Right lobe of liver (tissue), 6 donors: ENCODE measurements around the gene ZNF892. TPM values are rescaled to one million over a fixed set of nuclear protein-coding genes. Genes with fewer than 3 reads are reported as not detected.

Source experiments
- ATAC-seq, 4 donors: fragments of 200-7000 bp; cut with Tn5 transposase; one replicate each; pipeline ENCODE4 v1.9.1; 2020; ENCODE audit warnings: mild to moderate bottlenecking in 4 of 4, moderate library complexity in 4 of 4
- DNase-seq, 3 donors: peaks; one replicate each; pipeline ENCODE4 v3.0.0-alpha.2; 2020
- H3K27ac ChIP-seq, 3 donors: fragments of 200-600 bp; one replicate each; pipeline ENCODE4 v1.8.0; 2022
- H3K27me3 ChIP-seq, 2 donors: fragments of 200-600 bp; one replicate each; pipeline ENCODE4 v1.8.0; 2022
- H3K36me3 ChIP-seq, 4 donors: fragments of 200-600 bp; sonication (generic) in 1 of 4; one replicate each; pipeline versions ENCODE4 v1.5.1 to v1.8.0; 2017 to 2022; ENCODE audit warnings: control low read depth in 1 of 4
- H3K4me1 ChIP-seq, 4 donors: fragments of 200-600 bp; sonication (generic) in 1 of 4; one replicate each; pipeline versions ENCODE4 v1.5.1 to v1.8.0; 2017 to 2022; ENCODE audit warnings: control low read depth in 1 of 4
- H3K4me3 ChIP-seq, 3 donors: fragments of 200-600 bp; one replicate each; pipeline ENCODE4 v1.8.0; 2022
- H3K9me3 ChIP-seq, 4 donors: fragments of 200-600 bp; sonication (generic) in 1 of 4; one replicate each; pipeline versions ENCODE4 v1.5.1 to v1.8.0; 2017 to 2022; ENCODE audit warnings: control low read depth in 1 of 4
- CTCF ChIP-seq, 4 donors: fragments of 200-600 bp in 3 of 4; fragments of 450-650 bp in 1 of 4; IDR thresholded peaks; one replicate each; pipeline versions ENCODE4 v1.5.1 to v1.8.0; 2016 to 2022; ENCODE audit warnings: antibody characterized with exemption in 4 of 4, mild to moderate bottlenecking in 2 of 4
- POLR2A ChIP-seq: fragments of 450-650 bp; IDR thresholded peaks from one replicate; pipeline ENCODE4 v1.6.1; 2017; ENCODE audit warnings: antibody characterized with exemption, mild to moderate bottlenecking
- WGBS: methylation state at CpG from one replicate; pipeline ENCODE4 v1.1.6; 2018; ENCODE audit warnings: low coverage, low lambda C conversion rate; ENCODE audit not compliant: insufficient coverage; ENCODE audit errors: missing lambda C conversion rate; 5-methylcytosine and 5-hydroxymethylcytosine counted together
- intact Hi-C, 2 donors: fragments of 100-400 bp; cut with DNase I; formaldehyde crosslinking; loops; one replicate each; pipeline versions ENCODE4 v1.11.2 to v1.14.1; 2022
- total RNA-seq, 6 experiments: library from RNA; depleted of rRNA in 2 of 6; stranded (reverse); fragments of >200 nt in 2 of 6; fragmentation: NEBNext Ultra II Directional in 3 of 6; extraction: Animal tissue kit (Norgen Biotek cat#: 25700) in 3 of 6; gene quantifications; one replicate each; pipeline versions ENCODE4 v1.1.0 to v1.2.4, GENCODE V29; 2016 to 2023
- donor health status: DM: no; HTN: yes; CAD: no.
- donor health status: DM: no; HTN: no; CAD: no.
- donor health status: DM: no; HTN: no; CAD: no.
- donor health status: DM: no; HTN: yes; CAD: no.
- donor health status: DM: no; HTN: yes; CAD: no.

The ZNF892 gene
- total RNA-seq, 6 experiments from 2014 or later = 0.48 to 2.3 (median 1.1) TPM

DNA sequence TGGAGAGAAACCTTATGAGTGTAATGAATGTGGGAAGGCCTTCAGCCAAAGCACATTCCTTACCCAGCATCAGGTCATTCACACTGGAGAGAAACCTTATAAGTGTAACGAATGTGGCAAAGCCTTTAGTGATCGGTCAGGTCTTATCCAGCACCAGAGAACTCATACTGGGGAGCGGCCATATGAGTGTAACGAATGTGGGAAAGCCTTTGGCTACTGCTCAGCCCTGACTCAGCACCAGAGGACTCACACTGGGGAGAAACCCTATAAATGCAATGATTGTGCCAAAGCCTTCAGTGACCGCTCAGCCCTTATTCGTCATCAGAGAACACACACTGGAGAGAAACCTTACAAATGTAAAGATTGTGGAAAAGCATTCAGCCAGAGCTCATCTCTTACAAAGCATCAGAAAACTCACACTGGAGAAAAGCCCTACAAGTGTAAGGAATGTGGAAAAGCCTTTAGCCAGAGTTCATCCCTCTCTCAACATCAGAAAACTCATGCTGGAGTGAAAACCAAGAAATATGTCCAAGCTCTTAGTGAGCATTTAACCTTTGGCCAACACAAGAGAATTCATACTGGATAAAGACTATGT is 7.8 kb downstream of the ZNF892 start:
- H3K27ac ChIP-seq = no peak overlapping the region
- intact Hi-C loops = no loop called here
- no peak for TF ChIP-seq CTCF (IDR thresholded peaks at IDR 0.05)
- TF ChIP-seq POLR2A = no peak
- peaks cover 0 to 10% (median 0%) of the 10 kb centered on the region in 4 donors for H3K36me3 ChIP-seq
- WGBS = 93% methylated on average over 3 of the region's 6 CpGs
- H3K9me3 ChIP-seq = peaks cover 0 to 80% (median 17%) of the 10 kb centered on the region in 4 donors
- DNase-seq (no peak), ATAC-seq (no peak)
- H3K4me1 ChIP-seq = no peaks in the 10 kb centered on the region
- H3K4me3 ChIP-seq = no peak overlapping the region
- H3K27me3 ChIP-seq = no peaks in the 10 kb centered on the region

DNA sequence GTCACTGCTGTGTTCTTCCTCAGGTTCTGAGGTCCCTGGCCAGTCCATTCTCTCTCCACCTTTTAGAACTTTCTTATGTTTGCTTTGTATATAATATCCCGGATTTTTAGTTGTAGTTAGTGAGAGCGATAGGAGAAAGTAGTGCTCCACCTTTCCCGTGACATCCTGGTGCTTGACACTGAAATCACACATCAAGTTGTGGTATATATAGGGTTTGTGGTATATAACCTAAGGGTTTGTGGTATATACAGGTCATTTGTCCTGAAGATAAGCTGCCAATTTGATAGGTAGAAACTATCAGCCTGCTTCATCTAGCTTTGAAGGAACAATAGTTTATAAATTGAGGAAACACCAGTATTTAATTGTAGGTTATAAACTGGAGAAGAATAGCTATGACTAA is 13.1 kb downstream of the ZNF892 start:
- H3K36me3 ChIP-seq = no peaks in the 10 kb centered on the region
- H3K9me3 ChIP-seq = peaks cover 0 to 59% (median 11%) of the 10 kb centered on the region in 4 donors
- intact Hi-C loops = no loop called here
- no peaks in the 10 kb centered on the region for H3K27me3 ChIP-seq
- H3K4me1 ChIP-seq = no peaks in the 10 kb centered on the region
- ATAC-seq (no peak), DNase-seq (no peak)
- 88% methylated on average over 3 of the region's 3 CpGs for WGBS
- H3K27ac ChIP-seq = no peak overlapping the region
- H3K4me3 ChIP-seq = no peak overlapping the region
- no peak for TF ChIP-seq POLR2A
- TF ChIP-seq CTCF (IDR thresholded peaks at IDR 0.05) = no peak

- no peak for ATAC-seq
- H3K36me3 ChIP-seq = no peaks in the 10 kb centered on the region
- no peaks in the 10 kb centered on the region for H3K4me1 ChIP-seq
- H3K4me3 ChIP-seq = no peak overlapping the region
- H3K27ac ChIP-seq = no peak overlapping the region
- no peak for DNase-seq
- intact Hi-C loops = no loop called here
- no peaks in the 10 kb centered on the region for H3K27me3 ChIP-seq
- H3K9me3 ChIP-seq = peaks cover 0 to 20% (median 0%) of the 10 kb centered on the region in 4 donors
- TF ChIP-seq POLR2A (no peak), CTCF (IDR thresholded peaks at IDR 0.05) (no peak)
Measured at GRCh38 chr2:95225658-95226057, 18.3 kb downstream of the ZNF892 start.

- Histone ChIP-seq H3K9me3 (no peaks in the 10 kb centered on the region), H3K27me3 (no peaks in the 10 kb centered on the region), H3K27ac (no peak overlapping the region), H3K36me3 (no peaks in the 10 kb centered on the region), H3K4me1 (no peaks in the 10 kb centered on the region), H3K4me3 (no peak overlapping the region)
- DNase-seq = peak; percentile 53 to 70 (median 60)
- intact Hi-C loops = loop anchor here (5.0 kb wide), 2 partner anchors 81 to 86 kb away; no protein-coding TSS in a partner anchor
- TF ChIP-seq CTCF (IDR thresholded peaks at IDR 0.05) (peak; percentile 78 to 88 (median 83)), POLR2A (no peak)
- 20% methylated on average over 3 of the region's 3 CpGs for WGBS
- peak; percentile 69 to 94 (median 86) for ATAC-seq
Measured at GRCh38 chr2:95231723-95232122, 24.4 kb downstream of the ZNF892 start.
